Stimulated activated CD8-positive, alpha-beta memory T cell treated with anti-CD3 and anti-CD28 coated beads, Interleukin-7, amount 100 ng/mL, for 48 hours (primary cell): ENCODE results near the gene NFKBIB.

Experiments
- DNase-seq, 2 donors: peaks; one replicate each; pipeline ENCODE4 v3.0.0-alpha.2; 2020; ENCODE audit warnings: low read depth in 1 of 2; ENCODE audit errors: extremely low read depth in 1 of 2

NFKBIB gene

GRCh38 chr19:38952395-38953165 lies 52.8 kb downstream of the NFKBIB start:
- DNase-seq = no peak

GRCh38 chr19:38953677-38954076 lies 53.9 kb downstream of the NFKBIB start:
- no peak for DNase-seq

- DNase-seq = no peak
These were observed 56.5 kb downstream of the NFKBIB start for GRCh38 chr19:38956264-38956663.

- DNase-seq = no peak
These were observed 58.5 kb downstream of the NFKBIB start for GRCh38 chr19:38958301-38958700.
